ENCODE data around the gene FKBP5.
A peak's percentile ranks its signal among the peaks of the same experiment; 100 is the strongest.

DNA sequence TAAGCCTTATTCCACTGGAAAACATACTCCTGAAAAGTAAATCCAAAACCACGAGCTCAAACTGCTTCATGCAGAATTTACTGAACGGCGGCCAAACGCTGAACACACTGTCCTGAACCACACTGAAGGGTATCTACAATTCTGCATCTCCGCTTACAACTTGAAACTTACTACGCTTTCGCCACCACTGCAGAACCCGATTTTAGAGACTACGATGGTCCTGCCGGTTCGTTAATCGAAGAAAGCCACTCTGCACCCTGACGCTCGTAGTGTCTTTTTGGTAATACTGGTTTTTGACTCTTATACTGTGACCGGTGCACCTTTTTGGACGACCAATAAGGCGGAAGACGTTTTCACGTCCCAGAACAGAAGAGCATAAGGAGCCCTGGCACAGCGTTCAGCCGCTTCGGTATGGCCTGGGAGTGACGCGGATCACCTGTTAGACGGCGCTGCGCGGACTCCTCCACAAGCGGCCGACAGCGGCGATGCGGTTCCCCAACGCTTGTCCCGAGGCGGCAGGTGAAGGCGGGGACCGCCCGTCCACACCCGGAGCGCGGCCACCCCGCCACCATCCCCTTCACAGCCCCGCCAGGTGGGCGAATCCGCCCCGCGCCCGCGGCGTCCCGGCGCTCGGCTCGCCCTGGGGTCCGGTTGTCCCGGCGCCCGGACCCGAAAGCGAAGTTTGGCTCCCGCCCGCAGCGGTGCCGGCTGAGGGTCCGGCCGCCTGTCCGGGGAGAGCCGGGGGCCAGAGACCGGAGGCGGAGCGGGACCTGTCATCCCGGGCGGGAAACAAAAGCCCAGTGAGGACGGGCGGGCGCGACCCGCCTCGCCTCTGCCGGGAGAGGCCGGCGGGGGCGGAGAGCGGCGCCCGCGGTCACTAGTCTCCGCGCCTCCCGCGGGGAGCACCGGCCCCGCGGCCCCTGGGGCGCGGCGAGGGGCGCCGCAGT, 784 bp downstream of the FKBP5 start:
- TF ChIP-seq TAF1 (IDR thresholded peaks at IDR 0.05; ENCODE audit: low read depth): no peak
- TF ChIP-seq, protein P1, sequence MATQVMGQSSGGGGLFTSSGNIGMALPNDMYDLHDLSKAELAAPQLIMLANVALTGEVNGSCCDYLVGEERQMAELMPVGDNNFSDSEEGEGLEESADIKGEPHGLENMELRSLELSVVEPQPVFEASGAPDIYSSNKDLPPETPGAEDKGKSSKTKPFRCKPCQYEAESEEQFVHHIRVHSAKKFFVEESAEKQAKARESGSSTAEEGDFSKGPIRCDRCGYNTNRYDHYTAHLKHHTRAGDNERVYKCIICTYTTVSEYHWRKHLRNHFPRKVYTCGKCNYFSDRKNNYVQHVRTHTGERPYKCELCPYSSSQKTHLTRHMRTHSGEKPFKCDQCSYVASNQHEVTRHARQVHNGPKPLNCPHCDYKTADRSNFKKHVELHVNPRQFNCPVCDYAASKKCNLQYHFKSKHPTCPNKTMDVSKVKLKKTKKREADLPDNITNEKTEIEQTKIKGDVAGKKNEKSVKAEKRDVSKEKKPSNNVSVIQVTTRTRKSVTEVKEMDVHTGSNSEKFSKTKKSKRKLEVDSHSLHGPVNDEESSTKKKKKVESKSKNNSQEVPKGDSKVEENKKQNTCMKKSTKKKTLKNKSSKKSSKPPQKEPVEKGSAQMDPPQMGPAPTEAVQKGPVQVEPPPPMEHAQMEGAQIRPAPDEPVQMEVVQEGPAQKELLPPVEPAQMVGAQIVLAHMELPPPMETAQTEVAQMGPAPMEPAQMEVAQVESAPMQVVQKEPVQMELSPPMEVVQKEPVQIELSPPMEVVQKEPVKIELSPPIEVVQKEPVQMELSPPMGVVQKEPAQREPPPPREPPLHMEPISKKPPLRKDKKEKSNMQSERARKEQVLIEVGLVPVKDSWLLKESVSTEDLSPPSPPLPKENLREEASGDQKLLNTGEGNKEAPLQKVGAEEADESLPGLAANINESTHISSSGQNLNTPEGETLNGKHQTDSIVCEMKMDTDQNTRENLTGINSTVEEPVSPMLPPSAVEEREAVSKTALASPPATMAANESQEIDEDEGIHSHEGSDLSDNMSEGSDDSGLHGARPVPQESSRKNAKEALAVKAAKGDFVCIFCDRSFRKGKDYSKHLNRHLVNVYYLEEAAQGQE (IDR thresholded peaks at IDR 0.05; ENCODE audit: low read depth): no peak
- TF ChIP-seq, protein P2, sequence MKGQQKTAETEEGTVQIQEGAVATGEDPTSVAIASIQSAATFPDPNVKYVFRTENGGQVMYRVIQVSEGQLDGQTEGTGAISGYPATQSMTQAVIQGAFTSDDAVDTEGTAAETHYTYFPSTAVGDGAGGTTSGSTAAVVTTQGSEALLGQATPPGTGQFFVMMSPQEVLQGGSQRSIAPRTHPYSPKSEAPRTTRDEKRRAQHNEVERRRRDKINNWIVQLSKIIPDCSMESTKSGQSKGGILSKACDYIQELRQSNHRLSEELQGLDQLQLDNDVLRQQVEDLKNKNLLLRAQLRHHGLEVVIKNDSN (IDR thresholded peaks at IDR 0.05): peak; percentile 17; the same call in 1 of the 2 replicates
- TF ChIP-seq, protein P3, sequence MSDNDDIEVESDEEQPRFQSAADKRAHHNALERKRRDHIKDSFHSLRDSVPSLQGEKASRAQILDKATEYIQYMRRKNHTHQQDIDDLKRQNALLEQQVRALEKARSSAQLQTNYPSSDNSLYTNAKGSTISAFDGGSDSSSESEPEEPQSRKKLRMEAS (IDR thresholded peaks at IDR 0.05): no peak
- no peak for TF ChIP-seq TEAD4 (IDR thresholded peaks at IDR 0.05)
- no peak for TF ChIP-seq CREB1 (IDR thresholded peaks at IDR 0.05; ENCODE audit: low read depth)
- TF ChIP-seq EP300 (IDR thresholded peaks at IDR 0.05; ENCODE audit: borderline replicate concordance): no peak
- no peak for TF ChIP-seq RAD21 (IDR thresholded peaks at IDR 0.05; ENCODE audit: low read depth)

All from Ishikawa (cell line).